Kidney epithelial cell (primary cell): Measurements from ENCODE around the gene SLC22A7. TPM values are rescaled to one million over a fixed set of nuclear protein-coding genes. Genes with fewer than 3 reads are reported as not detected.

Experiments used
- DNase-seq: peaks from one replicate; pipeline ENCODE4 v3.0.0-alpha.2; 2010; ENCODE audit warnings: low read depth
- H3K27me3 ChIP-seq: 2 replicates; pipeline ENCODE4 v1.6.0; 2011; ENCODE audit warnings: low read length; ENCODE audit not compliant: control insufficient read depth, insufficient read depth
- H3K36me3 ChIP-seq: 2 replicates; pipeline ENCODE4 v1.5.1; 2011; ENCODE audit warnings: low read length; ENCODE audit not compliant: control insufficient read depth, insufficient read depth
- H3K4me3 ChIP-seq: 2 replicates; pipeline ENCODE4 v1.5.1; 2011; ENCODE audit warnings: low read depth, mild to moderate bottlenecking, control low read depth, low read length
- CTCF ChIP-seq: IDR thresholded peaks from 2 replicates; pipeline ENCODE4 v1.5.1; 2011; ENCODE audit warnings: mild to moderate bottlenecking, moderate library complexity, low read length, control low read depth, inconsistent platforms; ENCODE audit not compliant: insufficient read depth, poor library complexity, severe bottlenecking
- total RNA-seq: library from RNA; depleted of rRNA; stranded (reverse); fragments of >200 nt; gene quantifications from 2 replicates; pipeline ENCODE4 v1.2.3, GENCODE V29; 2015

The SLC22A7 gene
- total RNA-seq, 1 donor from 2014 or later = not detected

- DNase-seq = no peak
- H3K27me3 ChIP-seq = peaks cover 1% of the 10 kb centered on the region
- no peak for TF ChIP-seq CTCF
- H3K36me3 ChIP-seq = no peaks in the 10 kb centered on the region
- H3K4me3 ChIP-seq = no peak overlapping the region
Measured at GRCh38 chr6:43313813-43314212, 15.8 kb downstream of the SLC22A7 start.

GRCh38 chr6:43318011-43318410 lies 20.0 kb downstream of the SLC22A7 start:
- Histone ChIP-seq H3K4me3 (no peak overlapping the region), H3K27me3 (no peaks in the 10 kb centered on the region), H3K36me3 (no peaks in the 10 kb centered on the region)
- TF ChIP-seq CTCF = no peak
- DNase-seq = no peak

- no peak for DNase-seq
- H3K4me3 ChIP-seq = no peak overlapping the region
- H3K27me3 ChIP-seq = no peaks in the 10 kb centered on the region
- no peak for TF ChIP-seq CTCF
- no peaks in the 10 kb centered on the region for H3K36me3 ChIP-seq
Measured at GRCh38 chr6:43325876-43326275, 27.8 kb downstream of the SLC22A7 start.

- DNase-seq = no peak
- H3K27me3 ChIP-seq = no peaks in the 10 kb centered on the region
- no peak for TF ChIP-seq CTCF
- H3K36me3 ChIP-seq = no peaks in the 10 kb centered on the region
- H3K4me3 ChIP-seq = no peak overlapping the region
Measured at GRCh38 chr6:43328528-43328927, 30.5 kb downstream of the SLC22A7 start.

GRCh38 chr6:43331470-43331869 lies 33.4 kb downstream of the SLC22A7 start:
- H3K4me3 ChIP-seq = no peak overlapping the region
- no peaks in the 10 kb centered on the region for H3K36me3 ChIP-seq
- no peaks in the 10 kb centered on the region for H3K27me3 ChIP-seq
- no peak for DNase-seq
- TF ChIP-seq CTCF = no peak

- Histone ChIP-seq H3K36me3 (no peaks in the 10 kb centered on the region), H3K27me3 (no peaks in the 10 kb centered on the region), H3K4me3 (no peak overlapping the region)
- no peak for TF ChIP-seq CTCF
- DNase-seq = no peak
Measured at GRCh38 chr6:43331891-43332290, 33.8 kb downstream of the SLC22A7 start.
